Stimulated activated CD4-positive, alpha-beta T cell treated with anti-CD3 and anti-CD28 coated beads, Interleukin-2, amount 100 ng/mL, for 24 hours (primary cell): ENCODE measurements around the gene ZBTB38.

ENCODE experiments used
- DNase-seq, 2 donors: peaks; one replicate each; pipeline ENCODE4 v3.0.0-alpha.2; 2020

ZBTB38 gene, protein sequence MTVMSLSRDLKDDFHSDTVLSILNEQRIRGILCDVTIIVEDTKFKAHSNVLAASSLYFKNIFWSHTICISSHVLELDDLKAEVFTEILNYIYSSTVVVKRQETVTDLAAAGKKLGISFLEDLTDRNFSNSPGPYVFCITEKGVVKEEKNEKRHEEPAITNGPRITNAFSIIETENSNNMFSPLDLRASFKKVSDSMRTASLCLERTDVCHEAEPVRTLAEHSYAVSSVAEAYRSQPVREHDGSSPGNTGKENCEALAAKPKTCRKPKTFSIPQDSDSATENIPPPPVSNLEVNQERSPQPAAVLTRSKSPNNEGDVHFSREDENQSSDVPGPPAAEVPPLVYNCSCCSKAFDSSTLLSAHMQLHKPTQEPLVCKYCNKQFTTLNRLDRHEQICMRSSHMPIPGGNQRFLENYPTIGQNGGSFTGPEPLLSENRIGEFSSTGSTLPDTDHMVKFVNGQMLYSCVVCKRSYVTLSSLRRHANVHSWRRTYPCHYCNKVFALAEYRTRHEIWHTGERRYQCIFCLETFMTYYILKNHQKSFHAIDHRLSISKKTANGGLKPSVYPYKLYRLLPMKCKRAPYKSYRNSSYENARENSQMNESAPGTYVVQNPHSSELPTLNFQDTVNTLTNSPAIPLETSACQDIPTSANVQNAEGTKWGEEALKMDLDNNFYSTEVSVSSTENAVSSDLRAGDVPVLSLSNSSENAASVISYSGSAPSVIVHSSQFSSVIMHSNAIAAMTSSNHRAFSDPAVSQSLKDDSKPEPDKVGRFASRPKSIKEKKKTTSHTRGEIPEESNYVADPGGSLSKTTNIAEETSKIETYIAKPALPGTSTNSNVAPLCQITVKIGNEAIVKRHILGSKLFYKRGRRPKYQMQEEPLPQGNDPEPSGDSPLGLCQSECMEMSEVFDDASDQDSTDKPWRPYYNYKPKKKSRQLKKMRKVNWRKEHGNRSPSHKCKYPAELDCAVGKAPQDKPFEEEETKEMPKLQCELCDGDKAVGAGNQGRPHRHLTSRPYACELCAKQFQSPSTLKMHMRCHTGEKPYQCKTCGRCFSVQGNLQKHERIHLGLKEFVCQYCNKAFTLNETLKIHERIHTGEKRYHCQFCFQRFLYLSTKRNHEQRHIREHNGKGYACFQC (N-terminal part only)

DNA sequence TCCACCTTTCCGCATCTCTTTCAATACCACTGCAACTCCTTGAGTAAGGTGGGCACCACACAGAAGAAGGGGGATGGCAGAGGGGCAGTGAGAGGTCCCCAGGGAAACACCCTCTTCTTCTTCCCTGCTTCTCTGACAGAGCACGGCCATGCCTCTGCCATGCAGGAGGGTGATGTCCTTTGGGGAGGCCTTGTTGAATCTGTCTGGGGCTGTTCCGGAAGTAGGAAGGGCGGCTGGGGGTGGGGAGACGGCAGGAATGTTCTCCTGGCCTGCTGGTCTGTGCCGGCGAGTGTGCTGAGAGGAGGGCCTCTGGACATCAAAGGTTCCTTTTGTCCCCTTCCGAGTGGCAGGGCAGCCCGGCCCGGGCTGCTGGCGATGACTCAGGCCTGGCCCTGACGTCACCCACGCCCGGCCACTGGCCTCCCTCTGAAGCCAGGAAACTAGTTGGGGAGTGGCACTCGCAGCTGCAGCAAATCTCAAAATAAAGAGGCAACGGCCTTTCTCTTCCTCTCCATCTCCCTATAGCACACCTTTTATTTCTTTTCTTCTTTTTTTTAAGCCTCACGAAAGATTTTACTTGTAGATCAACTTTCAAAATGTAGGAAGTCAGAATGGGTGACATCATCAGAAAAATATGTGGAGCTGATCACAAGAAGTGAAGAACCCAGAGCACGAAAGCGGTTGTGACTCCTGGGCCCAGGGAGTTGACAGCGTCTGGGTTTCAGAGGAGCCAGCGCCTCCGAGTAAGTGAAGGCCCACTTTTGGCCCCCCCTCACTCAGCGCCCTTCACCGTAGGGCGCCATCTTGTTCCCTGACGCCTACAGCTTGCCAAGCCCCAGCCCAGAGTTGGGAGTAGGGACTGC lies at the start of gene ZBTB38:
ZBTB38 (plus strand) TSS at position 443 of the 863 bp plus-strand sequence. CDS start 73,885 bp downstream, outside the sequence.
- no peak for DNase-seq

GRCh38 chr3:141320399-141321108 lies 47.8 kb upstream of the ZBTB38 start:
- DNase-seq, result no peak

DNA sequence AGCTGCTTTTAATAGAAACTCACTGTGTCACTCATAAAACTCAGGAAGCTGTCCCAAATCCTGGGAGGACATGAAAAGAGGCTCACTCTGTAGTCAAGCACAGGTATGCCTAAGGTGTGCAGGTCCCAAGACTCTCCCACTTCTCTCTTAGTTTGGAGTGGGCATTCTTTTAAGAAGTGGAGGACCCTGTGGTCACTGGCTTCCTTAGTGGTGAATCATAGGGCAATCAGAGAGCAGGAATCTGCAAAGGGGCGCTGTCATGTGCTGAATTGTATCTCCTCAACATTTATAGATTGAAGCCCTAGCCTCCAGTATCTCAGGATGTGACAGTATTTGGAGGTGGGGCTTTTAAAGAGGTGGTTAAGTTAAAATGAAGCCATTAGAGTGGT lies 47.2 kb upstream of the ZBTB38 start:
- no peak for DNase-seq

DNA sequence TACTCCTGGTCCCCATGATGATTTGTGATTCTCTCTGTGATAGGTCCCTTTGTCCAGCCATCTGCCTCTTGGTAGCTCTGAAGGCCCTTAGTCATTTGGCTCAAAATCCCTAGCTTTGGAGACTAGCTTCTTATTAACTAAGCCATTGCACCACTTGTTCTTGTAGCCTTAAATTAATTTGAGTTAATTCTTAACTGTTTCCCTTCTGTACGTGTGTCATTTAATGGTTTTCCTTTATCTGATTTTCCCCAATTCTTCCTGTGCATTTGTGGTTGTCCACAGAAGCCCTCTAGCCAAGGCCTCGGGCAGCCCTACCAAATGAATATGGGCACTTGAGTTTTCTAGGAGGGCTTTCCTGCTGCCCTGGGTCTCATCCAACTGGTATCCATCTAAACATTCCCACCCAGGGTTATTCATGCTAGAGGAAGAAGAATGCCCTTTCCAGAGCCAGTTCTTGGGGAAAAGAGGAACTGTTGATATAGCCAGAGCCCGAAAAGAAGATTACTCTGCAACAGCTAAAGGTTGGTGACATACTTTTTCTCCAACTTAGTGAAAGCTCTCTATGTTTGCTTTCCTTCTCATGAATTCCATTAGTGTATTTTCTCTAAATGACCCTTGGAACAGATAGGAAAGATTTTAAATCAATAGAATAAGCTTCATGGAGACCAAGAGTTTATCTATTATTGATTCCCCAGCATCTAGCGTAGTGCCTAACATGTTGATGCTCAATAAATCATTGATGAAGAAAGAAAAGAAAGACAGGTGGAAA lies 44.2 kb upstream of the ZBTB38 start:
- no peak for DNase-seq

DNA sequence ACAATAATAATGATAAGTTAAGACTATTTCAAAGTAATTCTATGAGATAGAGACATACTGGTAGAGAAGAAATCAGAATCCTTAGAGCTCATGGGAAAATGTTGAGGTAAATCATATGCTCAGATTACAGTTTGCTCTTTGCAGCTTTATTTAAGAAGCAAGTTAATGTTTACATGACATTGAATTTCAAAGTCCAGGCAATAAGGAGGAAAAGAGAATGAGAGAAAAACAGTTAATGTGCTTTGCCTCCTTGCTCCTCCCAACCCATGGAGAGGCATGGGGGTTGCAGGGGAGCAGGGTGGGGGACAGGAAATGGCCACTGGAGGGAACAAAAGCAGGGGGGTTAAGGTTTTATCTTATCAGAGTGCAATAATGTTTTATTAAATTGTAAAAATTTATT lies 42.2 kb upstream of the ZBTB38 start:
- no peak for DNase-seq

GRCh38 chr3:141326626-141327025 lies 41.7 kb upstream of the ZBTB38 start:
- DNase-seq, result no peak

DNA sequence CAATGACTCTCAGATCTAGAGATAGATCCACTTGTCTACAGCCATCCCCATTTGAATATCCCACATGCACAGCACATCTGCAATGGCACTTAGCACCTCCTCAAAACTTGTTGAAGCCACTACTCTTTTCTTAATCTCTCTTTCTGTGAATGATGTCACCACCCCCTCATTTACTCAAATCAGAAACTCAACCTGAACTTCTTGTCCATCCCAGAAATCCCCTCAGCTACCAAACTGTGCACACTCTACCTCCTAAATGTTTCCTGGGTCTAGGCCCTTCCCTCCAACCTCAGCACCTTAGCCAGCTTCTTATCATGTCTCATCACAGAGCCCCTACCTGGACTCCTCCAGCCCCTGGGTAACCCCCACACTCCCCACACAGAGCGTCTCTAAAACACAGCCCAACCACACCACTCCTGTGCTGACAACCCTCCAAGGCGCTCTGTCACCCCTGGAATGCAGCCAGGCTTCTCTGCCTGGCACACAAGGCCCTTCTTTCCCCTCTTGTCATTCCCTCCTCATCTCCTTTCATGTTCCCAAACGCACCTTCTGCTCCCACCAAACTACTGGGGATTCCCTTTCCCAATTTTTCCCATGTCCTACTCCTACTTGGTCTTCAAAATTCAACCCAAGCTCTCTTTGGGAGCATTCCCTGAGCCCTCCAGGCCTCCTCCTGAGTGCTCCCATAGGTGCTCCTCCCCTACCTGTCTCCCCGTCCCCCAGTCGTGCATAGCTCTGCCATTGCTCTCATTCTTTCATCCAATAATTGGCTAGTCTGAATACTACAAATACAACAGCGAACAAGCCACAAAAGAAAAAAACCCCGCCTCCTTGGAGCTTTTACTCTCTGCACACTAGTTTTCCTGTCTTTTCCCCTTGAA lies 39.8 kb upstream of the ZBTB38 start:
- no peak for DNase-seq

DNA sequence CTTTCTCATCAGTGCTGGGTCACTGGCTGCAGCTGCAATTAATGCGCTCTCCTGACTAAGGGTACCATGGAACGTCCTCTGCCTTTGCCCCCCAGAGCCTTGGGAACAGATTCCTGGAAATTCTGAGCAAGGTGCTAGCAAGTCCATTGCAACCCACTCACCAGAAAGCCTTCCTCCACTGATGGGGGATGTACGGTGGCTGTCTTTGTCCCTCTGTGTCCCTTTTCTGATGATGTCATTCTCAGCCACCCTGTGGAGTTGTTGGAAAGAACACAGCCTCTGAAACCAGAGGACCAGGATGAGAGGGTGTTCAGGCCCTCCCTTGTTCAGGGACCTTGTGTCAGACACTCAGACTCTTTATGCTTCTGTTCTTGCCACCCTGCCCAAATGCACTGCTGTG lies 38.1 kb upstream of the ZBTB38 start:
- DNase-seq, result no peak

- no peak for DNase-seq
Measured at GRCh38 chr3:141330718-141331376, 37.5 kb upstream of the ZBTB38 start.

GRCh38 chr3:141331377-141332318 lies 36.7 kb upstream of the ZBTB38 start:
- no peak for DNase-seq

GRCh38 chr3:141332416-141332815 lies 35.9 kb upstream of the ZBTB38 start:
- DNase-seq, result no peak

GRCh38 chr3:141333836-141334626 lies 34.3 kb upstream of the ZBTB38 start:
- no peak for DNase-seq

GRCh38 chr3:141334627-141335250 lies 33.6 kb upstream of the ZBTB38 start:
- no peak for DNase-seq

GRCh38 chr3:141335531-141336061 lies 32.7 kb upstream of the ZBTB38 start:
- DNase-seq, result no peak

GRCh38 chr3:141336672-141337522 lies 31.4 kb upstream of the ZBTB38 start:
- DNase-seq, result no peak

GRCh38 chr3:141337523-141337854 lies 30.8 kb upstream of the ZBTB38 start:
- no peak for DNase-seq
